Smooth muscle cell (in vitro differentiated cells): ENCODE results near the gene CNTNAP5. TPM values are rescaled to one million over a fixed set of nuclear protein-coding genes. Genes with fewer than 3 reads are reported as not detected.

ENCODE experiments used
- DNase-seq: peaks from one replicate; lab custom pipeline; 2025; ENCODE audit not compliant: unreplicated experiment; lab: John Stamatoyannopoulos, UW
- H2AFZ ChIP-seq: fragments of 200-600 bp; sonication (generic); 2 replicates; pipeline ENCODE4 v1.6.0; 2016; ENCODE audit warnings: antibody characterized with exemption, low read depth, mild to moderate bottlenecking
- H3F3A ChIP-seq: fragments of 200-600 bp; sonication (generic); 2 replicates; pipeline ENCODE4 v1.6.0; 2017; ENCODE audit warnings: antibody characterized with exemption, low read depth
- H3K27ac ChIP-seq: fragments of 200-600 bp; sonication (generic); 2 replicates; pipeline ENCODE4 v1.5.1; 2016; ENCODE audit warnings: low read depth, mild to moderate bottlenecking
- H3K27me3 ChIP-seq: fragments of 200-600 bp; sonication (generic); 2 replicates; pipeline ENCODE4 v1.6.1; 2016; ENCODE audit warnings: low read depth, mild to moderate bottlenecking
- H3K36me3 ChIP-seq: fragments of 200-600 bp; sonication (generic); 2 replicates; pipeline ENCODE4 v1.5.1; 2016; ENCODE audit warnings: low read depth
- H3K4me1 ChIP-seq: fragments of 200-600 bp; sonication (generic); 2 replicates; pipeline ENCODE4 v1.5.1; 2016; ENCODE audit warnings: low read depth
- H3K4me2 ChIP-seq: fragments of 200-600 bp; sonication (generic); 2 replicates; pipeline ENCODE4 v1.6.0; 2016; ENCODE audit warnings: mild to moderate bottlenecking
- H3K4me3 ChIP-seq: fragments of 200-600 bp; sonication (generic); 2 replicates; pipeline ENCODE4 v1.5.1; 2016; ENCODE audit warnings: mild to moderate bottlenecking
- H3K79me2 ChIP-seq: fragments of 200-600 bp; sonication (generic); 2 replicates; pipeline ENCODE4 v1.6.0; 2016; ENCODE audit warnings: low read depth, mild to moderate bottlenecking
- H3K9ac ChIP-seq: fragments of 200-600 bp; sonication (generic); 2 replicates; pipeline ENCODE4 v1.6.0; 2016; ENCODE audit warnings: low read depth
- H3K9me3 ChIP-seq: fragments of 200-600 bp; sonication (generic); replicated peaks from 2 replicates; pipeline ENCODE4 v1.5.1; 2016; ENCODE audit warnings: low read depth
- H4K20me1 ChIP-seq: fragments of 200-600 bp; sonication (generic); 2 replicates; pipeline ENCODE4 v1.6.0; 2016; ENCODE audit warnings: low read depth
- WGBS: methylation state at CpG from one replicate; pipeline ENCODE4 v1.1.7; 2016; ENCODE audit warnings: low lambda C conversion rate; 5-methylcytosine and 5-hydroxymethylcytosine counted together
- polyA plus RNA-seq: library from polyadenylated mRNA; unstranded; fragments of >200 nt; fragmentation: Nextera tagmentation; extraction: Ambion mirVana; gene quantifications from 2 replicates; pipeline ENCODE4 v1.2.1, GENCODE V29; 2016
- total RNA-seq: library from RNA; depleted of rRNA; stranded (reverse); fragments of >200 nt; gene quantifications from 2 replicates; pipeline ENCODE4 v1.2.3, GENCODE V29; 2014
- TF ChIP-seq, protein P1 (sequence below): fragments of 200-600 bp; sonication (generic); IDR thresholded peaks from 2 replicates; pipeline ENCODE4 v1.5.1; 2017; ENCODE audit warnings: borderline replicate concordance, mild to moderate bottlenecking, antibody characterized with exemption; ENCODE audit not compliant: insufficient read depth, poor library complexity, severe bottlenecking

The CNTNAP5 gene
- total and polyA plus RNA-seq, 2 experiments from 2014 or later: not detected

DNA sequence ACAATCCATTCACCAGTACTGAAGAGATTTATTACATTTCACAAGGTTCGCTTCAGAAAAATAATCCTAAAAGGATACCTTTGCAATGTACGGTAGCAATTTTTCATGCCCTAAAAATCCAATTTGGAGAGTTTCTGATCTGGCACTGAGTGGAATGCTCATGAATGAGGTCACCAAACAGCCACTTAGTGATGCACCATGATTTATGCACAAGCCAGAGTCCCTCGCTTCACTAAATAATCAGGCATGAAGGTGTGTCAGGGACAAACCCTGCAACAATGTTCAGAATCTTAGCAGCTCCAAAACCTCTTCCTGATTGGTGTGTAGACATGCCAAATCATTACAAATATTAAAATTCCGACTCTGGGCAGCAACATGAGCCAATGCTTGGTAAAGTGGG lies 221.1 kb downstream of the CNTNAP5 start:
- WGBS: 92% methylated on average over 4 of the region's 4 CpGs

DNA sequence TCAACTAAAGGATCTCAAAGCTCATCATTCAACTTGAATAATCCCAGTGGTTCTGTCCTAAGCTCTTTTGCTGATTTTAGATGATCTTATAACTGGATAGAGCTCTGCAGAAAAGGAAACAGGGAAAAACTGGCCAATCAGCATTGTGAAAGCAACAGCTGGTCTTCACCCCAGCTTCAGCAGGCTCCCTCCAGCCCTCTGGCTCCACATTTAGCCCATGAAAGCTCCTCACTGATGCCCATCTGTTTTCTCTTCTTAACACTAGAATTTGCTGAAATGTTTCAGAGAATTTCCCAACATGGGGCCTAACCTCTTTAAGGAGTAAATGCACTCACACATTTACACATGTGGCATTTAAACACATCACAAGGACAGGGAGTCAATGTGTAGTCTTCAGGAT lies 223.3 kb downstream of the CNTNAP5 start:
- Histone ChIP-seq H3K4me1 (no peaks in the 10 kb centered on the region), H3K79me2 (no peaks in the 10 kb centered on the region), H3K27me3 (no peaks in the 10 kb centered on the region), H3K4me2 (no peak overlapping the region), H3K27ac (no peak overlapping the region), H3K9ac (no peak overlapping the region), H3F3A (no peaks in the 10 kb centered on the region), H4K20me1 (no peaks in the 10 kb centered on the region), H3K36me3 (no peaks in the 10 kb centered on the region), H2AFZ (no peak overlapping the region), H3K4me3 (no peak overlapping the region), H3K9me3 (no peaks in the 10 kb centered on the region)
- TF ChIP-seq, protein P1, sequence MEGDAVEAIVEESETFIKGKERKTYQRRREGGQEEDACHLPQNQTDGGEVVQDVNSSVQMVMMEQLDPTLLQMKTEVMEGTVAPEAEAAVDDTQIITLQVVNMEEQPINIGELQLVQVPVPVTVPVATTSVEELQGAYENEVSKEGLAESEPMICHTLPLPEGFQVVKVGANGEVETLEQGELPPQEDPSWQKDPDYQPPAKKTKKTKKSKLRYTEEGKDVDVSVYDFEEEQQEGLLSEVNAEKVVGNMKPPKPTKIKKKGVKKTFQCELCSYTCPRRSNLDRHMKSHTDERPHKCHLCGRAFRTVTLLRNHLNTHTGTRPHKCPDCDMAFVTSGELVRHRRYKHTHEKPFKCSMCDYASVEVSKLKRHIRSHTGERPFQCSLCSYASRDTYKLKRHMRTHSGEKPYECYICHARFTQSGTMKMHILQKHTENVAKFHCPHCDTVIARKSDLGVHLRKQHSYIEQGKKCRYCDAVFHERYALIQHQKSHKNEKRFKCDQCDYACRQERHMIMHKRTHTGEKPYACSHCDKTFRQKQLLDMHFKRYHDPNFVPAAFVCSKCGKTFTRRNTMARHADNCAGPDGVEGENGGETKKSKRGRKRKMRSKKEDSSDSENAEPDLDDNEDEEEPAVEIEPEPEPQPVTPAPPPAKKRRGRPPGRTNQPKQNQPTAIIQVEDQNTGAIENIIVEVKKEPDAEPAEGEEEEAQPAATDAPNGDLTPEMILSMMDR: no peak
- no peak for DNase-seq

More for the DNA sequence above, 221.1 kb downstream of the CNTNAP5 start:
- DNase-seq: no peak
- Histone ChIP-seq H3K27me3 (no peaks in the 10 kb centered on the region), H3K4me3 (no peak overlapping the region), H3K79me2 (no peaks in the 10 kb centered on the region), H2AFZ (no peak overlapping the region), H3K4me1 (no peaks in the 10 kb centered on the region), H3K9ac (no peak overlapping the region), H3F3A (no peaks in the 10 kb centered on the region), H4K20me1 (no peaks in the 10 kb centered on the region), H3K9me3 (no peaks in the 10 kb centered on the region), H3K27ac (no peak overlapping the region), H3K36me3 (no peaks in the 10 kb centered on the region), H3K4me2 (no peak overlapping the region)
- TF ChIP-seq, protein P1: no peak

DNA sequence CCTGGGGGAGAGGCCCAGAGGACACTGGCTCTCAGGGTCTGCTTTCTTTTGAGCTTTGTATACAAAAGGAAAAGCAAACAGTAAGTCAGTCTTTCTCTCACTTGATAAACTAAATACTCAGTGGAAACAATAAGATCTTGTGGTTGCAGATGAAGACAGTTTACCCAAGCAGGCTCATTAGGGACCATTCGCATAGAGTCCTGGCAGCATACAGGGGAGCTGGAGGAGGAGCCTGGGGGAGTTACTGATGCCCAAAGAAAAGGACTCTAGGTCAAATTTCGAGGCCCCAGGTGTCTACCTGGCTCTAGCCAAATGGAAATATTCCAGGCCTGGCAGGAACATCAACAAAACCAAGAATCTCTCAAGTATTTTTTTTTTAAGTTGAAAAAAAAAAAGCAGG lies 225.3 kb downstream of the CNTNAP5 start:
- Histone ChIP-seq H3K36me3 (no peaks in the 10 kb centered on the region), H2AFZ (no peak overlapping the region)

DNA sequence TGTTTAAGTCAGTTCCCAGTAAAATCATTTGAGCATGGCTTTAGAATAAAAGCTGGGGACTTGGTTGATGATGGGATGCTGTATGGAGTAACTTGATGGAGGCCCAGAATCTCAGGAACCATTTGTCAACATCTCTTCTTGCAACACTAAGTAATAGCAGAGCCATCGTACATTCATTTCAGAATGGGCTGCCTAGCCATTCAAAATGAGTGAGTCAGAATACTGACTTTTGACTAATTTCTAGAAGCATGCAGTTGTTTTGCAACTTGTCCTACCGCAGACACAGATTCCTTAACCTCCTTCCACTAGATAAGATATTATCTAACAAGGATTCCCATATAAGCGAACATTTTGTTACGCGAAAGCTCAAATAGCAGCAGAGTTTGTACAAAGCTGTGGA lies 229.5 kb downstream of the CNTNAP5 start:
- 30% methylated on average over 5 of the region's 5 CpGs for WGBS
- Histone ChIP-seq H3K79me2 (no peaks in the 10 kb centered on the region), H4K20me1 (no peaks in the 10 kb centered on the region), H3K27ac (peak overlapping the region; percentile 78), H3K4me1 (no peaks in the 10 kb centered on the region), H3K27me3 (no peaks in the 10 kb centered on the region), H3K4me3 (no peak overlapping the region), H2AFZ (no peak overlapping the region), H3F3A (no peaks in the 10 kb centered on the region), H3K36me3 (no peaks in the 10 kb centered on the region), H3K9me3 (no peaks in the 10 kb centered on the region), H3K9ac (no peak overlapping the region), H3K4me2 (peak overlapping the region; percentile 50)
- no peak for DNase-seq
- TF ChIP-seq, protein P1: no peak

More for the DNA sequence above, 225.3 kb downstream of the CNTNAP5 start:
- Histone ChIP-seq H3K79me2 (no peaks in the 10 kb centered on the region), H3K9ac (no peak overlapping the region), H4K20me1 (no peaks in the 10 kb centered on the region), H3K4me2 (no peak overlapping the region), H3K4me3 (no peak overlapping the region), H3K27ac (no peak overlapping the region), H3F3A (no peaks in the 10 kb centered on the region), H3K4me1 (no peaks in the 10 kb centered on the region), H3K9me3 (no peaks in the 10 kb centered on the region), H3K27me3 (no peaks in the 10 kb centered on the region)
- DNase-seq: no peak
- TF ChIP-seq, protein P1: no peak
- 92% methylated on average over 2 of the region's 2 CpGs for WGBS
